K562 treated with DMSO at 1 percent for 24 hours (cell line): ENCODE results near the gene MCEMP1. TPM values are rescaled to one million over a fixed set of nuclear protein-coding genes. Genes with fewer than 3 reads are reported as not detected.

Experiments used
- total RNA-seq: library from RNA; unstranded; fragments of 300-600 nt; gene quantifications from 2 replicates; pipeline ENCODE4 v1.2.3, GENCODE V29; 2022; ENCODE audit warnings: low read depth; ENCODE audit not compliant: insufficient read depth

Gene MCEMP1, protein sequence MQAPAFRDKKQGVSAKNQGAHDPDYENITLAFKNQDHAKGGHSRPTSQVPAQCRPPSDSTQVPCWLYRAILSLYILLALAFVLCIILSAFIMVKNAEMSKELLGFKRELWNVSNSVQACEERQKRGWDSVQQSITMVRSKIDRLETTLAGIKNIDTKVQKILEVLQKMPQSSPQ
- total RNA-seq, result 1.3 and 1.4 TPM in 2 replicates

DNA sequence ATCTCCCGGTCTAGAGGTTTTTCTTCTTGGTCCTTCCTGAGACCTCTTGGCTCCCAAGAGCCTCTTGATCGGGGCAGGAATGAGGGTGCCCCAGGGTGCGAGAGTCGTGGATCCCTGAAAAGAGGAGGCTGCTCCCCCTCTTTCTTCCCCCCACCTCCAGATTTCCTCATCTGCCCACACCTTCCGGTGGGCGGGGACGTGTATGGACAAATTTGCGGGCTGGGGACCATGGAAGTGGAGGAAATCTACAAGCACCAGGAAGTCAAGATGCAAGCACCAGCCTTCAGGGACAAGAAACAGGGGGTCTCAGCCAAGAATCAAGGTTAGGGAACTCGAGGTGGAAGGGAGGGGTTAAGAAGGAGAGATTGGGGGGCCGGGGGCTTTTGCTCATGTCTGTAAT, at the start of gene MCEMP1:
MCEMP1 (plus strand) TSS at position 237 of the 400 bp plus-strand sequence; CDS start at position 268, 31 bp downstream.

DNA sequence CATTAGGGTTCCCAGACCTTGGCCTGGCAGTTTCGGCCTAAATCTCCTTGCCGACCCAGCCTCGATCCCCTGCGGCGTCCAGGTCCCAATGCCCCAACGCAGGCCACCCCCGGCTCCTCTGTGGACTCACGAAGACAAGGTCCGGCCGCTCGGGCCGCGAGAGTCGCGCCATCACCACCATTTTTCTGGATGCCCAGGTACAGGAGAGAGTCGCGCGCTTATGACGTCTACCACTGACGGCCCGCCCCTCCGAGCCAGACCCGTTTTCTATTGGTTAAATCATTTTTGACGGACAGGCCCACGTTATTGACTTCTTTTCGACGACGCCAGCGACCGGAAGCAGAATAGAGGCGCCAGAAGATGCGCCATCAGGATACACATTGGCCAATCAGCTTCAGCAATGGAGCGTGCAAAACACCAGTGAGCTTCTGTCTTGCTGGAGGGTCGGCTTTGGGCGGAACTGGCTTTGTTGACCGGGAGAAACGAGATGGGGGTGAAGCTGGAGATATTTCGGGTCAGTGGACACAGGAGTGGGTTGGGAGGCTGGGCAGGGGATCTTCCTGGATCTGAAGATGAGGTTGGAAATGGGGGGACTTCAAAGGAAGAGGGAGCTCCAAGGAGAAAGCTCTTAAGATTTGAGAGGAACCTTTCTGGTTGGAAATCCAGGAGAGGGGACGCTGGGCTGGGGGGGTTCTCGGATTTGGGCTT, 47.4 kb upstream of the MCEMP1 start, which contains the start of the genes PET100 and XAB2:
PET100 (plus strand) TSS at position 447 of the 708 bp plus-strand sequence; CDS start at position 488, 41 bp downstream.
XAB2 (minus strand) TSS at position 199 of the 708 bp plus-strand sequence; CDS start at position 181, 18 bp downstream.

DNA sequence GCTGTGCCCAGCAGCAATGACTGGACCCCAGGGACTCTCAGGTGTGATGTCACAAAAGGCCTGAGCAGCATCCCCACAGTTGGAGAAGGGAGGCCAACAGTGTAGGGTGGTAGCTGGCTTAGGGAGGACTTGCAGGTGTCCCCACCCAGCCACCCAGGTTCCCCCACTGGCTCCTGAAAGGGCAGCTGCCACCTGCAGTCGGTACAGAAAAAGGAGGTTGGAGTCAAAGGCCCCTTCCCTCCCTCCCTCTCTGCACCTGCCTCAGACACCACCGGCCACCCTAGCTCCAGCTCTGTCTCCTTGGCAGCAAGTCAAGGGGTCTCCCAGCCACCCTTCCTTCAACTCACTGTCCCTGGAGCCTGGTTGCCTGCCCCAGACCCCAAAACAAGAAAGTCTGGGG, 43.2 kb upstream of the MCEMP1 start, which contains the start of gene PCP2:
PCP2 (minus strand) TSS at position 22 of the 400 bp plus-strand sequence. CDS start 262 bp downstream, outside the sequence.

DNA sequence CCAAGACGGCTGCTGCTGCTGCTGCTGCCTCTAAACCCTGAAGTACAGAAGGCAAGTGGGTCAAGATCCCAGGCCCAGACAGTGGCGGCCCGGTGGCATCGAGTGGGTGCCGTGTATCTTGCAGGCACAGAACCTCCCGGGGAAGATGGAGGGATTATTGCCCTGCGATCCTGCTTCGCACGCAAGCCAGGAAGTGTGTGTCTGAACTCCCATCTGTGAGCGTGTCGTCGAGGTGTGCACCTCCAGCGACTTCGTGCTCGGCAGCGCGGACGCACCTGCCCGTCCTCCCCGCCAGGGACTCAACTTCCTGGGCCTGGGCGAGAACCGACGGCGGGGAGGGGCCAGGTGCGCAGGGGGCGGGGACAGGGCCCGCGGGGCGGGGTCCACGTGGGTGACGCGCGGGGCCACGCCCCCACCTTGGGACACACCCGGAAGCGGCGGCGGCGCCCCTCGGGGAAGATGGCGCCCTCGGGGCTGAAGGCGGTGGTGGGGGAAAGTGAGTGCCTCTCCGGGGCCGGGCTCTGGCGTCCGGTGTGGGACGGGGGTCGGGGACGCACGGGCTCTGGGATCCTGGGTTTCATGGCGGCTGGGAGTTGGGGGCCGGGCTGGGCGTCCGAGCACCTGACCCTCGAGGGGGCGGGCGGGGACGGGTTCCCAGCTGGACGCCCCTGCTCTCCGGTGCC, 40.1 kb upstream of the MCEMP1 start, which contains the start of gene STXBP2:
STXBP2 (plus strand) TSS at position 420 of the 683 bp plus-strand sequence; CDS start at position 460, 40 bp downstream.

DNA sequence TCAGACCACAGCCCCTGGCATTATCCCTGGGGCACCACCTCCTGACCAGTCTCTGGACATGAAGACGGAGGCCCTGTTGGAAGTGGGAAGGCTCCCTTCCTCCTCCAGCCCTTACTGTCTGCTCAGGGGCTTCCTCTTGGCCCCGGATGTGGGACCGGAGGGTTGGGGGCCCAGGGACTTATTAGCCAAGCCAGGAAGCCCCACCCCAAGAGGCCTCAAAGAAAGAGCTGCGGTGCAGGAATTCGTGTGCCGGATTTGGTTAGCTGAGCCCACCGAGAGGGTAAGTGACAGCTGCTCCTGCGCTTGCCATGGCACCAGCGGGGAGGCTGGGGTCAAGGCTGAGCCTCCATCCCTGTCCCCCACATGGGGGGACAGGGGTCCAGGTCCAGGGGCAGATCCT, 8.0 kb upstream of the MCEMP1 start, which contains the start of gene RETN:
RETN (plus strand) TSS at position 208 of the 400 bp plus-strand sequence. CDS start 278 bp downstream, outside the sequence.

DNA sequence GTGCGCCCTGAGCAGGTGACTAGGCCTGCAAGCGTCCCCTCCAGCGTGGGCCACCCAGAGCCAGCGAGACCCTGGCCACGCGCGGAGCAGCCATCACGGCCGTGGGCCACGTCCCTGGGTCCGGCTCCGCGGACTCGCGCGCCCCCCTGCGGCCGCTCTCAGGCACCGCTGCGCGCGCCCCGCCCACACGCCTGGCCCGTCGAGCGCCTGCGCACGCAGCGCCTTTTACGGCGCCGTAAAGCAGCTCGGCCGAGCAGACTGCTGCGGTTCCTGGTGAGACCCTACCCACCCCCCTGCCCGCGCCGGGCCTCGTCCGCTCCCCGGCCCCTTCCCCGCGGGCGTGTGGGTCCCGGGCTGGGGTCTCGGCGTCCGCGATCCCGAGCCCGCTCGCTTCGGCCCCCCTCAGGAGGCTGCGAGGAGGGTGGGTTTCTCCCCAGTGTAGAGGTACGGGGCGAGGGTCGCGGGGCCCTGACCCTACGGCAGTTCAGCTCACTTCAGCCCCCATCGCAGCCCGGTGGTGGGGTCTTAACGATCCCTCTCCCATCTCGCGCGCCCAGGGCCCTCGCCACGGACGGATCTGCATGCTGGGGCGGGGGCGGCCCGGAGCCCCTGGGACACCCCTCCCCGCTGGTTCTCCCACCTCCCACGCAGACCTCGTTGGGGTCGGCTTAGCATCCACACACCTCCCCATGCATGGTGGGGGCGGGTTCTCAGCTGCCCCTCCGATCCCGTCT, 3.9 kb downstream of the MCEMP1 start, which contains the start of gene TRAPPC5:
TRAPPC5 (plus strand) TSS at position 228 of the 734 bp plus-strand sequence. CDS start 1,421 bp downstream, outside the sequence.

DNA sequence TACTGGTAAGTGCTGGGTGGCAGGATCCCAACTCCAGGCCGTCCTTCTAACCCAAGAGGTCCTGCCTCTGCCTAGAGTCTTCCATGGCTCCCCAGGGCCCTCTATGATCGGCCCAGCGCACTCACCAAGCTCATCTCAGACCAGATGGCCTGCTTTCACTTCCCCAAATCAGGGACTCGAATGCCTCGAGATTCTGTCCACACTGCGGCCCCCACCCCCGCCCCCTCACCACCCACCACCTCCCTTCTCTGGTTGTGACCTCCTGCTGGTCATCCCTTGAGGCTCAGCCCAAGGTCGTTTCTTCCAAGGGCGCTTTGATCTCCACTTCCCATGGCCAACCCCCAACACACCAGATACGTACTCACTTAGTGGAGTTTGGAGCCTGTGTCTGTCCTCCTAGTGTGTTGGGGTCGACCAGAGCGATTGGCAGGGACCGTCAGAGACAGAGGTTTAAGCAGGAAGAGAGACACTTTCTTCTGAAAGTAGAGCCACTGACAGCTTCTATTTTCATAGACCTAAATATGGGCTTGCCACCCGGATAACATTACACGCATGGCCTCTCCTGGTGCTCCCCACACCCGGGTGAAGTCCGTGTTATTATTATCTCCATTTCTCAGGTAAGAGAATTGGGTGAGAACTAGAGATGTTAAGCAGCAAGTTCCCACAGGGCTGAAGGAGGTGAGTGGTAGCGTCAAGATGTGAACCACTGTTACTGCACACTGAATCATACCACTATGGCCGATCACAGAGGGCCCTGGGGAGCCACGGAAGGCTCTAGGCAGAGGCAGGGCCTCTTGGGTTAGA, 25.0 kb downstream of the MCEMP1 start, which contains the start of gene FCER2:
FCER2 (minus strand) TSS at position 478 of the 804 bp plus-strand sequence. CDS start 2,371 bp downstream, outside the sequence.

Other genes starting within 250 kb of the MCEMP1 start
- gene PEX11G, start 188.1 kb upstream of the MCEMP1 start, total RNA-seq, result 8.6 and 12.1 TPM in 2 replicates
- 46.9 and 54.4 TPM in 2 replicates for gene ZNF358, start 161.0 kb upstream of the MCEMP1 start, total RNA-seq
- 28.1 and 29.2 TPM in 2 replicates for gene MCOLN1, start 154.5 kb upstream of the MCEMP1 start, total RNA-seq
- 101 and 108 TPM in 2 replicates for gene PNPLA6, start 141.4 kb upstream of the MCEMP1 start, total RNA-seq
- gene CAMSAP3, start 81.2 kb upstream of the MCEMP1 start, total RNA-seq, result 3.4 and 3.8 TPM in 2 replicates
- 108 and 119 TPM in 2 replicates for gene XAB2, start 47.5 kb upstream of the MCEMP1 start, total RNA-seq
- gene PET100, start 47.3 kb upstream of the MCEMP1 start, total RNA-seq, result 33.2 and 56.3 TPM in 2 replicates
- 2.6 and 6.6 TPM in 2 replicates for gene PCP2, start 43.4 kb upstream of the MCEMP1 start, total RNA-seq
- gene STXBP2, start 40.0 kb upstream of the MCEMP1 start, total RNA-seq, result 209 and 241 TPM in 2 replicates
- gene RETN, start 8.0 kb upstream of the MCEMP1 start, total RNA-seq, result not detected in 2 replicates
- 175 and 188 TPM in 2 replicates for gene TRAPPC5, start 3.7 kb downstream of the MCEMP1 start, total RNA-seq
- gene FCER2, start 25.0 kb downstream of the MCEMP1 start, total RNA-seq, result 0.70 and 0.95 TPM in 2 replicates
- not detected in 2 replicates for gene CLEC4G, start 55.0 kb downstream of the MCEMP1 start, total RNA-seq
- gene CD209, start 70.4 kb downstream of the MCEMP1 start, total RNA-seq, result not detected in 2 replicates
- 0.54 TPM in 1 of 2 replicates, not detected in the other for gene CLEC4M, start 86.2 kb downstream of the MCEMP1 start, total RNA-seq
- 16.1 and 19.9 TPM in 2 replicates for gene EVI5L, start 153.1 kb downstream of the MCEMP1 start, total RNA-seq
- 0.44 TPM in 1 of 2 replicates, not detected in the other for gene PRR36, start 197.3 kb downstream of the MCEMP1 start, total RNA-seq
- gene LRRC8E, start 211.4 kb downstream of the MCEMP1 start, total RNA-seq, result 7.1 and 8.5 TPM in 2 replicates
- 40.0 and 44.3 TPM in 2 replicates for gene MAP2K7, start 226.8 kb downstream of the MCEMP1 start, total RNA-seq
- gene TGFBR3L, start 237.7 kb downstream of the MCEMP1 start, total RNA-seq, result 2.2 and 3.2 TPM in 2 replicates
- 50.8 and 53.9 TPM in 2 replicates for gene SNAPC2, start 243.2 kb downstream of the MCEMP1 start, total RNA-seq
- 7.3 and 8.5 TPM in 2 replicates for gene CTXN1, start 249.0 kb downstream of the MCEMP1 start, total RNA-seq